ENCODE data around the gene GPR152. TPM values are rescaled to one million over a fixed set of nuclear protein-coding genes. Genes with fewer than 3 reads are reported as not detected.

GPR152 gene
- total RNA-seq, 1 experiment from 2014 or later = not detected

GRCh38 chr11:67492801-67493547, 40.4 kb upstream of the GPR152 start:
- Histone ChIP-seq H4K5ac (ENCODE audit: insufficient read length, low read depth, low read length) (no peak overlapping the region), H3K27me3 (ENCODE audit: insufficient read depth, low read length) (no peaks in the 10 kb centered on the region), H4K8ac (replicated peaks; ENCODE audit: insufficient read length, low read depth, low read length) (no peak overlapping the region), H2BK12ac (ENCODE audit: insufficient read length, low read depth, low read length) (no peak overlapping the region), H3K79me1 (ENCODE audit: insufficient read depth, low read depth, low read length, poor library complexity, severe bottlenecking) (no peaks in the 10 kb centered on the region), H3K27ac (ENCODE audit: insufficient read length, low read depth, low read length) (no peak overlapping the region), H2AK5ac (ENCODE audit: insufficient read length, low read length) (no peak overlapping the region), H3T11ph (ENCODE audit: low read length) (no peak overlapping the region), H3K4me2 (ENCODE audit: insufficient read depth, insufficient read length, low read length) (no peak overlapping the region), H3K9ac (ENCODE audit: extremely low read depth, insufficient read length, low read length) (no peak overlapping the region), H3K4me1 (ENCODE audit: insufficient read depth, low read length) (no peaks in the 10 kb centered on the region), H2BK15ac (ENCODE audit: low read depth, low read length) (no peak overlapping the region), H3K23me2 (ENCODE audit: insufficient read length, low read depth, low read length, poor library complexity, severe bottlenecking) (no peaks in the 10 kb centered on the region), H3K23ac (ENCODE audit: insufficient read length, low read depth, low read length) (no peak overlapping the region), H2BK5ac (ENCODE audit: insufficient read length, low read length) (no peak overlapping the region), H3K56ac (ENCODE audit: insufficient read length, low read depth, low read length) (no peak overlapping the region), H2BK120ac (ENCODE audit: low read depth, low read length, poor library complexity, severe bottlenecking) (no peak overlapping the region), H3K79me2 (ENCODE audit: insufficient read depth, low read length) (no peaks in the 10 kb centered on the region), H2AFZ (ENCODE audit: low read length) (no peak overlapping the region), H4K91ac (ENCODE audit: insufficient read length, low read depth, low read length) (no peak overlapping the region), H2BK20ac (ENCODE audit: low read depth, low read length, poor library complexity, severe bottlenecking) (no peak overlapping the region), H3K9me3 (ENCODE audit: control insufficient read depth, low read depth, low read length) (no peaks in the 10 kb centered on the region), H3K14ac (ENCODE audit: insufficient read depth, low read length) (no peak overlapping the region), H3K4ac (ENCODE audit: low read depth, low read length) (no peak overlapping the region), H4K20me1 (ENCODE audit: control insufficient read depth, insufficient read depth, insufficient read length) (no peaks in the 10 kb centered on the region), H3K18ac (ENCODE audit: insufficient read length, low read depth, low read length) (no peak overlapping the region)
- peak; percentile 75 for DNase-seq
- no peaks in the 10 kb centered on the region for H3K4me1 Mint-ChIP-seq
- H3K9me3 Mint-ChIP-seq = no peaks in the 10 kb centered on the region
- H3K27ac Mint-ChIP-seq = peak overlapping the region in 1 of 3 experiments; percentile 62; a peak in 1 of 7 replicates
- H3K36me3 Mint-ChIP-seq (ENCODE audit: insufficient read depth in 1 of 3, low read depth in 3 of 3) = peaks cover 4 to 30% (median 14%) of the 10 kb centered on the region in 3 experiments; a peak in 6 of 7 replicates
- no peak overlapping the region for H3K4me3 Mint-ChIP-seq
- WGBS (ENCODE audit: extremely low coverage, insufficient read length, low lambda C conversion rate) = no CpG with 5 or more reads among the region's 46 CpGs
- TF ChIP-seq CTCF (conservative IDR thresholded peaks at IDR 0.05) = peak; percentile 19; the same call in 1 of the 3 replicates
- H3K27me3 Mint-ChIP-seq (ENCODE audit: low read depth) = no peaks in the 10 kb centered on the region
